Prostate gland (tissue), 2 donors: ENCODE data around the gene MEG3.

ENCODE experiments used
- POLR2AphosphoS5 ChIP-seq: sonication (generic); formaldehyde crosslinking; IDR thresholded peaks from one replicate; pipeline ENCODE4 v1.6.1; 2017; ENCODE audit warnings: antibody characterized with exemption
- TF ChIP-seq, protein P1 (sequence below), 4 experiments: fragments of 200-600 bp in 2 of 4; fragments of 450-650 bp in 2 of 4; sonication (generic) in 2 of 4; IDR thresholded peaks; 1 replicate in 3 of 4; 2 replicates in 1 of 4; pipeline ENCODE4 v1.5.1; 2016 to 2019; ENCODE audit warnings: antibody characterized with exemption in 4 of 4, mild to moderate bottlenecking in 2 of 4, moderate library complexity in 2 of 4

DNA sequence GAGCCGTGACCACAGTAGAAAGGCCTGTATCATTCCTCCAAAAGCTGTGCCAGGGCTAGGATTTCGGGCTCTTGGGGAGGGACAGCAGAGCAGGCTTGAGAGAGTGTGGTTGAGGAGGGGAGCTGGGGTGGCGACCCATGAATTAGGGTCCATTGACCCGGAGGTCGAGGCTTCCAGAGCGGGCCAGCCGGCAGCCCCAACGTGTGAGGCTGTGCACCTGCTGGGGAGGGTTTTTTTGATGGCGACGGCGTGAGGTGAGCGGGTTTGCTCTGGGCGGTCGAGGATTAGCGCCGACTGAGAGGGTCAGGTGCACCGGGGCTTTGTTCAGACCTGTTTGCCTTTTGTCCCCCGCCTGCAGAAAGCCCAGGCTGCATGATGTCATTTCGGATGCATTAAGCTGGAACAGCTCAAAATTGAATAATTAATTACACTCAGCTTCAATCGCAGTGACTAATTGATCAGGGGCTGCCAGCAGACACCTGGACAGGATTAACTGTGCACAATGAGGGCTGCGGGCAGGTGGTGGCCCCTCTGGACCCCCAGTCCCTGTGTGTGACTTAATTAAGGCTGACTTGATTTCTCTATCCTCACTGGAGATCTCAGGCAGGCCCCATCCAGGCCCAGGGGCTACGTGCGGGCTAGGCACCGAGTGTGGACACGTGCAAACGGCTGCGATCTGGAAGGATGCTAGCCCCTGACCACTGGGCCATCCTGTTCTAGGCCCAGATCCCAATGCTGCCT lies 42.1 kb upstream of the MEG3 start:
- TF ChIP-seq POLR2AphosphoS5 = no peak
- TF ChIP-seq, protein P1, sequence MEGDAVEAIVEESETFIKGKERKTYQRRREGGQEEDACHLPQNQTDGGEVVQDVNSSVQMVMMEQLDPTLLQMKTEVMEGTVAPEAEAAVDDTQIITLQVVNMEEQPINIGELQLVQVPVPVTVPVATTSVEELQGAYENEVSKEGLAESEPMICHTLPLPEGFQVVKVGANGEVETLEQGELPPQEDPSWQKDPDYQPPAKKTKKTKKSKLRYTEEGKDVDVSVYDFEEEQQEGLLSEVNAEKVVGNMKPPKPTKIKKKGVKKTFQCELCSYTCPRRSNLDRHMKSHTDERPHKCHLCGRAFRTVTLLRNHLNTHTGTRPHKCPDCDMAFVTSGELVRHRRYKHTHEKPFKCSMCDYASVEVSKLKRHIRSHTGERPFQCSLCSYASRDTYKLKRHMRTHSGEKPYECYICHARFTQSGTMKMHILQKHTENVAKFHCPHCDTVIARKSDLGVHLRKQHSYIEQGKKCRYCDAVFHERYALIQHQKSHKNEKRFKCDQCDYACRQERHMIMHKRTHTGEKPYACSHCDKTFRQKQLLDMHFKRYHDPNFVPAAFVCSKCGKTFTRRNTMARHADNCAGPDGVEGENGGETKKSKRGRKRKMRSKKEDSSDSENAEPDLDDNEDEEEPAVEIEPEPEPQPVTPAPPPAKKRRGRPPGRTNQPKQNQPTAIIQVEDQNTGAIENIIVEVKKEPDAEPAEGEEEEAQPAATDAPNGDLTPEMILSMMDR (IDR thresholded peaks at IDR 0.05) = no peak
